Left colon (tissue), 2 donors: ENCODE data around the gene WDR93. TPM values are rescaled to one million over a fixed set of nuclear protein-coding genes. Genes with fewer than 3 reads are reported as not detected.

Experiments
- ATAC-seq: fragments of 200-7000 bp; cut with Tn5 transposase; one replicate; pipeline ENCODE4 v1.9.1; 2020; ENCODE audit warnings: mild to moderate bottlenecking, moderate library complexity
- DNase-seq, 2 donors: peaks; one replicate each; pipeline ENCODE4 v3.0.0-alpha.2; 2020
- intact Hi-C, 2 donors: fragments of 100-400 bp; cut with DNase I in 1 of 2; cut with micrococcal nuclease in 1 of 2; formaldehyde crosslinking; loops; one replicate each; pipeline versions ENCODE4 v1.11.2 to v1.14.0; 2022; cut with DNase I, micrococcal nuclease
- total RNA-seq, 2 donors: library from RNA; stranded (reverse); fragmentation: NEBNext Ultra II Directional; extraction: Animal tissue kit (Norgen Biotek cat#: 25700); gene quantifications; one replicate each; pipeline ENCODE4 v1.2.1, GENCODE V29; 2021
- donor health status: DM: no; HTN: no; CAD: no.
- donor health status: DM: yes; HTN: yes; CAD: no.

Gene WDR93
- total RNA-seq, 2 donors from 2014 or later, result not detected

DNA sequence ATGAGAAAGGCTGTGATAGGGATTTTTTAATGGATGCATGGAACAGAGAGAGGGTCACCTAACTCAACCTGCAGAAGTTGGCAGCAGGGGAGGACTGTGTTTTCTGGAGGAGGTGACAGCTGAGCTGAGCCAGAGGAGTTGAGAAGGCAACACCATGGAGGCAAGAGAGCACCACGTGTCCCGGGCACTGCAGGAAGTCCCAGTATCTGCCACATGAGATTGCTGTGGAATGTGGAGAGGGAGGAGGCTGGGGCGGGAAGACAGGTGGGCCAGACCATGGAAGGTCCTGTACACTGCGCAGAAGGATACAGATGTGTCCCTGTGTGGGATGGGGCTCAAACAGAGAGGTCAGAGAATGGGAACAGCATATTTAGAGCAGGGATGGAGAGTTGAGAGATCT lies 45.2 kb downstream of the WDR93 start:
- intact Hi-C loops, result loop anchor here in 1 of 2 donors (10.0 kb wide), 1 partner anchor 91 kb away; no protein-coding TSS in a partner anchor
- no peak for DNase-seq
- ATAC-seq, result no peak

GRCh38 chr15:89740137-89740536 lies 49.5 kb downstream of the WDR93 start:
- ATAC-seq, result peak; percentile 88
- intact Hi-C loops, result no loop called here
- DNase-seq, result peak in 1 of 2 donors; percentile 37

DNA sequence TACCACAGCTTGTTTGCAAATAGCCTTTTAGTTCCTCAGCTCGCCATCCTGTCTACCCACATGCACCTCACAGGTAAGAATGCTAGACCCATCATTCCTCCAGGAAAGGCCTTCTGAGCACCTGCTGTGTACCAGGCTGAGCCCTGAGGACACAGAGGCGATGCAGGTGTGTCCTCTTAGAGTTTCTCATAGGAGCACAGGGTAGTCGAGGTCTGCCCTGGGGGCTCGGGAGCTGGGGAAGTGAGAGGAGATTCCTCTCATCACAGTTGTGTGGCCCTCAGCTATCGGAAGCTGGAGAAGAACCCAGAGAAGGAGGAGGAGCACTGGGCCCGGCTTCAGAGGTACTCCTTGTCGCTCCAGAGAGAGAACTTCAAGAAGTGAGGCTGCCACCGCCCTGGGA lies 52.4 kb downstream of the WDR93 start:
- ATAC-seq (no peak), DNase-seq (no peak)
- intact Hi-C loops, result no loop called here

DNA sequence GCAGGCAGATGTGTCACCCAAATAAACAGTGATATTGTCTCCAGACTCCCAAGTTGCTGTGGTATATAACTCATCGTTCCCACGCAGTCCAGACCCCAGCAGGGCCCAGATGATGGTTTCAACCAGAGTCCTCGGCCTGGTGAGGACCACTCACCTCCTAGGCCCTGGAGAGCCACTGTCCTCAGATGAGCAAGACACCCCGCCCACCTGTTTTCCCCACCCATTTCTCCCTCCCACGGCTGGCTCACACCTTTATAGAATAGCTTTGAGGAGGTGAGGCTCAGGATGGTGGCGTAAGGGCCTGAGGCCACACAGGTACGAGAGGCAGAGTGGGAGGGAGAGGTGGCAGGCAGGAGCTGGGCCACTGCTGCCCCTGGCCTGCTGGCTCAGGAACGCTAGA lies 53.0 kb downstream of the WDR93 start:
- intact Hi-C loops, result no loop called here
- ATAC-seq (no peak), DNase-seq (no peak)

- DNase-seq, result no peak
- intact Hi-C loops, result no loop called here
- ATAC-seq, result no peak
These were observed 54.5 kb downstream of the WDR93 start for GRCh38 chr15:89745131-89745530.

- no peak for DNase-seq
- intact Hi-C loops, result no loop called here
- no peak for ATAC-seq
These were observed 55.2 kb downstream of the WDR93 start for GRCh38 chr15:89745768-89746167.

- ATAC-seq (peak; percentile 35), DNase-seq (peak in 1 of 2 donors; percentile 30)
- intact Hi-C loops, result no loop called here
These were observed 55.8 kb downstream of the WDR93 start for GRCh38 chr15:89746386-89746780.

DNA sequence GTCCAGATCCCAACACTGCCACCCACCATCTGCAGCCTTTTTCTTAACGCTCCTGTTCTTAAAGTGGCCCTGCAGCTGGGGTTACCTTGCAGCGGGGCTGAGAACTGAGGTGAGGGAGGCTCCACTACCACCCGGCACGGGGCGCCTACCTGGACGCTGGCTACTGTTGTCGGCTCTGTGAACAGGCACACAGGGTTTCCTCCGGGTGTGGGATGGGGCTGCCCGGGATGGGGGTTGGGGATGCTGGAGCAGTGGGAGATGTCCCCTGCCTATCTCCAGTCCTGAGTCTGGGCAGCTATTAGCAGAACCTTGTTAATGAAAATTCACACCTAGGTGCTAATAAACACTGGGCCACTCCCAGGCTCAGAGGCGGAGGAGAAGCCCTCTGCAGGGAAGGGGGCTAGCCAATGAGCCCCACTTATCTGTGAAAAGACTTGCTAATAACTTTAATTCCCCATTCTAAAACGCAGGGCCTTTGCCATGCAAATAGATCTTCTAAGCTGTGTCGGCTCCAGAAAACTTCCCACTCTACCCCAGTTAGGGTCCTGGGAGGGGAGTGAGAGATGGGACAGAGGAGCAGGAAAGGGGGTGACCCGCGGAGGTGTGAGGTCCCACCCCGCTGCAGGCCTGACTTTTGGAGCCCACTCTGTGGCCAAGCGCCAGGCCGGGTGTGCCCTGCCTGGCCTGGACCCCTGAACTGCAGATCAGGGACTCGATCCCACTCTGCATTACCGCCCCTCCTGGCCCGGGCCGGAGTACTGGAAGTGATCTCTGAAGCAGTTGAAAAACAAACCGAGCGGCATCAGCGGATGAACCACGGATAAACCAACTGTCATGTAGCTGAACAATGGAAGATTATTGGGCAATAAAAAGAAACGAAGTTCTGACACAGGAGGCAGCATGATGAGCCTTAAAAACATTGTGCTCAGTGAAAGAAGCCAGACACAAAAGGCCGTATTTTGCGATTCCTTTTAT lies 57.4 kb downstream of the WDR93 start:
- intact Hi-C loops, result no loop called here
- DNase-seq (no peak), ATAC-seq (no peak)

- DNase-seq (no peak), ATAC-seq (no peak)
- intact Hi-C loops, result no loop called here
These were observed 58.4 kb downstream of the WDR93 start for GRCh38 chr15:89749054-89749453.

GRCh38 chr15:89749526-89749925 lies 58.9 kb downstream of the WDR93 start:
- intact Hi-C loops, result no loop called here
- no peak for ATAC-seq
- DNase-seq, result no peak

- peak in 1 of 2 donors; percentile 45 for DNase-seq
- peak; percentile 36 for ATAC-seq
- intact Hi-C loops, result loop anchor here in 1 of 2 donors (10.0 kb wide), 1 partner anchor 125 kb away; no protein-coding TSS in a partner anchor
These were observed 59.4 kb downstream of the WDR93 start for GRCh38 chr15:89749951-89750559.

GRCh38 chr15:89750560-89751542 lies 60.2 kb downstream of the WDR93 start, which contains the start of gene MESP1:
TSS of gene MESP1 (minus strand) at chr15:89751249. CDS start at chr15:89751231, 18 bp downstream.
- intact Hi-C loops, result loop anchor here in 1 of 2 donors (10.0 kb wide), 1 partner anchor 124 kb away; no protein-coding TSS in a partner anchor
- DNase-seq, result peak; percentile 92 to 95
- peak; percentile 80 for ATAC-seq

DNA sequence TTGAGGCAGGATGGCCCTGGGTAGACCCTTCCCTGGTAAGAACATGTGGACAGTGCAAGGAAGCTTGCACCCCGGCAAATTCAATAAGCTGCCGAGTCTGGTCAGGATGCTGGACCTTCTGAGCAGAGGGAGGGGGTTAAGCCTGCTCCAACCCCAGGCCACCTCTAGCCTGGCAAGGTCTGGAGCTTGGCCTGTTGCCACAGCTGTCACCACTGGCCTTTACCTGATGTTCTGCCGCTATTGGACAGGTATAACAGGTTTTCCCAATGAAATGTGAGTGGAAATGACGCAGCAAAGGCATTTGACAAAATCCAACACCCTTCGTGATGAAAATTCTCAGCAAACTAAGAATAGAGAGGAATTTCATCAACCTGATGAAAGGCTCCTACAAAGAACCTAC lies 61.1 kb downstream of the WDR93 start:
- intact Hi-C loops, result loop anchor here in 1 of 2 donors (10.0 kb wide), 1 partner anchor 123 kb away; no protein-coding TSS in a partner anchor
- DNase-seq (no peak), ATAC-seq (no peak)

DNA sequence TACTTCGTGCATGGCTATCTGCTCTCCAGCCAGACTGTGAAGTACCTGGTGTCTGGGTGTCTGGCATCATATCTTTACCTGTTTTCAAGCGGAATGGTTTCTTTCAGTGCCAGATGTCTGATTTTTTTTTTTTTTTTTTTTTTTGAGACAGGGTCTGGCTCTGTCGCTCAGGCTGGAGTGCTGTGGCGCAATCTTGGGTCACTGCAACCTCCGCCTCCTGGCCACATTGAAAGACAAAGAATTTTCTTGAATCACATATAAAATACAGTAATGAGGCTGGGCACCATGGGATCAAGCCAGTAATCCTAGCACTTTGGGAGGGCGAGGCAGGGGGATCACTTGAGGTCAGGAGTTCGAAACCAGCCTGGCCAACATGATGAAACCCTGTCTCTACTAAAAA lies 63.2 kb downstream of the WDR93 start:
- ATAC-seq (no peak), DNase-seq (no peak)
- intact Hi-C loops, result loop anchor here in 1 of 2 donors (10.0 kb wide), 1 partner anchor 121 kb away; no protein-coding TSS in a partner anchor

DNA sequence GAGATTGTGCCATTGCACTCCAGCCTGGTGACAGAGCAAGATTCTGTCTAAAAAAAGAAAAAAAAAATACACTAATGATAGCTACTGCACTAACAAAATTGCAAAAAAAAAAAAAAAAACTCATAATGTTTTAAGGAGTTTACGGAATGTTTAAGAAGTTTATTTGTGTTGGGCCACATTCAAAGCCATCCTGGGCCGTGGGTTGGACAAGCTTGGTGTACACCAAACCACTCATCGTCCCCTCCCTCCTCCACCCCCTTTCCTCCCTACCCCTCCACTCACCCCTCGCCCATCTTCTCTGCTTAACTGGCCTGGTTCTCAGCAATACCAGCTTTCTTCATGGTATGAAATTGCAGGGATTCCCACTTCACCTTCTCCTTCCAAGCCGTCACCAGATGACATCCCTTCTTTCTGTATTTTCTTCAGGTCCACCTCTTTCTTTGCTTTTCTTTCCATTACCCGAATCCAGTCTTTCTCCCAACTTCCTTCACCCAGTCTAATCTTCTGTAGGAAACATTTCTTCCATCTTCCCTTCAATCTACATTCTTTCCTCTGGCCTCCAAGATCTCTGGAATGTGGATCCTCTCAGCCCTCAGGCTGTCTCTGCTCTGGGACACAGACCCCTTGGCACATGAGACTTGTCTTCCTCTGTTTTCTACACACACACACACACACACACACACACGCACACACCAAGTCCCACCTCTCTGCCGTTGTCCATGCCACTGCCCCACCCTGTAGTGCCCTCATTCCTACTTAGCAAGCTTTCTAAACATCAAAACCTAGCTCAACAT lies 63.9 kb downstream of the WDR93 start:
- intact Hi-C loops, result loop anchor here in 1 of 2 donors (10.0 kb wide), 1 partner anchor 120 kb away; no protein-coding TSS in a partner anchor
- ATAC-seq, result no peak
- DNase-seq, result no peak

- ATAC-seq, result no peak
- intact Hi-C loops, result loop anchor here in 1 of 2 donors (10.0 kb wide), 1 partner anchor 119 kb away; no protein-coding TSS in a partner anchor
- no peak for DNase-seq
These were observed 65.1 kb downstream of the WDR93 start for GRCh38 chr15:89755701-89756100.

DNA sequence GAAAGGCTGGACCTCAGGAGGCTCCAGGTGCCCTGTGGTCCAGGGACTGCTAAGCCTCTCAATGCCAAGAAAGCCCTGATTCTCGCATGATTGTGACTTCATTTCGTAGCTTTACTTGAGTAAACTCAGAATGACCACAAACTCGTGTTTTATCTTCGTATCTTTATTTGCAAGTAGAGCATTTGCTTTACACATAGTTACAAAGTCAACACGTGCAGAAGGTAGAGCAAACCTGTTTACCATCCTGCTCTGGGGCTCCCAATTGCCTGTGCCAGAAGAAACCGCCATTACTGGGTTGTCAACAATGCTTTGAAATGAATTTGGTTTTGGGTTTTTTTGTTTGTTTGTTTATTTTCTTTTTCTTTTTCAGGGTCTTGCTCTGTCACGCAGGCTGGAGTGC lies 66.3 kb downstream of the WDR93 start:
- no peak for ATAC-seq
- intact Hi-C loops, result loop anchor here in 1 of 2 donors (10.0 kb wide), 1 partner anchor 118 kb away; no protein-coding TSS in a partner anchor
- DNase-seq, result no peak
